PC-9 (cell line): ENCODE results near the gene CCDC54.

Experiments
- CTCF ChIP-seq: fragments of 200-600 bp; sonication (generic); conservative IDR thresholded peaks from 2 replicates; pipeline ENCODE4 v1.6.1; 2017; ENCODE audit warnings: mixed run types, antibody characterized with exemption, mild to moderate bottlenecking, moderate library complexity
- EZH2 ChIP-seq: fragments of 200-600 bp; sonication (generic); IDR thresholded peaks from 2 replicates; pipeline ENCODE4 v1.8.0; 2017; ENCODE audit warnings: antibody characterized with exemption, low read depth

GRCh38 chr3:107365051-107365450 is 12.2 kb upstream of the CCDC54 start:
- TF ChIP-seq CTCF (no peak), EZH2 (no peak)
